VCaP (cell line): ENCODE results near the gene GPR65.

Experiments used
- H3K27ac ChIP-seq: fragments of 450-650 bp; 2 replicates; pipeline ENCODE4 v1.5.1; 2017
- CTCF ChIP-seq: fragments of 450-650 bp; conservative IDR thresholded peaks from 2 replicates; pipeline ENCODE4 v1.5.1; 2017; ENCODE audit warnings: mild to moderate bottlenecking, moderate library complexity

GPR65 gene

GRCh38 chr14:88030079-88030478 is 25.1 kb downstream of the GPR65 start:
- no peak overlapping the region for H3K27ac ChIP-seq
- no peak for TF ChIP-seq CTCF

GRCh38 chr14:88030892-88031291 is 26.0 kb downstream of the GPR65 start:
- H3K27ac ChIP-seq, result no peak overlapping the region
- no peak for TF ChIP-seq CTCF

- H3K27ac ChIP-seq, result no peak overlapping the region
- no peak for TF ChIP-seq CTCF
Measured at GRCh38 chr14:88032373-88032772, 27.4 kb downstream of the GPR65 start.

GRCh38 chr14:88034076-88034475 is 29.1 kb downstream of the GPR65 start:
- no peak overlapping the region for H3K27ac ChIP-seq
- TF ChIP-seq CTCF, result no peak

GRCh38 chr14:88036422-88036821 is 31.5 kb downstream of the GPR65 start:
- no peak overlapping the region for H3K27ac ChIP-seq
- TF ChIP-seq CTCF, result no peak

GRCh38 chr14:88037325-88037724 is 32.4 kb downstream of the GPR65 start:
- no peak for TF ChIP-seq CTCF
- no peak overlapping the region for H3K27ac ChIP-seq

- TF ChIP-seq CTCF, result no peak
Measured at GRCh38 chr14:88039197-88039596, 34.3 kb downstream of the GPR65 start.

GRCh38 chr14:88040146-88040545 is 35.2 kb downstream of the GPR65 start:
- no peak for TF ChIP-seq CTCF
- H3K27ac ChIP-seq, result no peak overlapping the region

More at GRCh38 chr14:88039197-88039596, 34.3 kb downstream of the GPR65 start:
- no peak overlapping the region for H3K27ac ChIP-seq
